GM13976 (cell line): ENCODE results near the gene ASPSCR1.
A peak's percentile ranks its signal among the peaks of the same experiment; 100 is the strongest.

Experiments
- DNase-seq: peaks from one replicate; pipeline ENCODE4 v3.0.0; 2012; ENCODE audit warnings: low spot score
- CTCF ChIP-seq: IDR thresholded peaks from 2 replicates; pipeline ENCODE4 v1.5.1; 2012; ENCODE audit warnings: borderline replicate concordance, mild to moderate bottlenecking; ENCODE audit not compliant: insufficient read depth; ENCODE audit errors: extremely low read depth, missing control alignments, control extremely low read depth
- in situ Hi-C: fragments of 300-500 bp; cut with MboI; formaldehyde crosslinking; loops from one replicate; pipeline ENCODE4 v1.12.0; 2022; ENCODE audit warnings: low sequenced_read_pairs, mixed read lengths, inconsistent platforms; ENCODE audit not compliant: unreplicated experiment

Gene ASPSCR1

GRCh38 chr17:81935709-81936084 is 41.7 kb upstream of the ASPSCR1 start:
- TF ChIP-seq CTCF, result no peak
- no peak for DNase-seq
- in situ Hi-C loops, result no loop called here

GRCh38 chr17:81939218-81939617 is 38.2 kb upstream of the ASPSCR1 start:
- TF ChIP-seq CTCF, result no peak
- DNase-seq, result no peak
- in situ Hi-C loops, result no loop called here

- DNase-seq, result no peak
- no peak for TF ChIP-seq CTCF
- in situ Hi-C loops, result no loop called here
These were observed 37.5 kb upstream of the ASPSCR1 start for GRCh38 chr17:81939881-81940385.

GRCh38 chr17:81940538-81941483 is 36.6 kb upstream of the ASPSCR1 start:
- no peak for TF ChIP-seq CTCF
- in situ Hi-C loops, result no loop called here
- no peak for DNase-seq

GRCh38 chr17:81941484-81942166 is 35.8 kb upstream of the ASPSCR1 start:
- in situ Hi-C loops, result no loop called here
- DNase-seq, result peak; percentile 57
- TF ChIP-seq CTCF, result no peak

- no peak for DNase-seq
- in situ Hi-C loops, result no loop called here
- TF ChIP-seq CTCF, result no peak
These were observed 35.3 kb upstream of the ASPSCR1 start for GRCh38 chr17:81942167-81942553.
